Smooth muscle cell (in vitro differentiated cells): ENCODE data around the gene CENPQ. TPM values are rescaled to one million over a fixed set of nuclear protein-coding genes. Genes with fewer than 3 reads are reported as not detected.
A peak's percentile ranks its signal among the peaks of the same experiment; 100 is the strongest.

Source experiments
- DNase-seq: peaks from one replicate; lab custom pipeline; 2025; ENCODE audit not compliant: unreplicated experiment; lab: John Stamatoyannopoulos, UW
- H2AFZ ChIP-seq: fragments of 200-600 bp; sonication (generic); 2 replicates; pipeline ENCODE4 v1.6.0; 2016; ENCODE audit warnings: antibody characterized with exemption, low read depth, mild to moderate bottlenecking
- H3F3A ChIP-seq: fragments of 200-600 bp; sonication (generic); 2 replicates; pipeline ENCODE4 v1.6.0; 2017; ENCODE audit warnings: antibody characterized with exemption, low read depth
- H3K27ac ChIP-seq: fragments of 200-600 bp; sonication (generic); 2 replicates; pipeline ENCODE4 v1.5.1; 2016; ENCODE audit warnings: low read depth, mild to moderate bottlenecking
- H3K27me3 ChIP-seq: fragments of 200-600 bp; sonication (generic); 2 replicates; pipeline ENCODE4 v1.6.1; 2016; ENCODE audit warnings: low read depth, mild to moderate bottlenecking
- H3K36me3 ChIP-seq: fragments of 200-600 bp; sonication (generic); 2 replicates; pipeline ENCODE4 v1.5.1; 2016; ENCODE audit warnings: low read depth
- H3K4me1 ChIP-seq: fragments of 200-600 bp; sonication (generic); 2 replicates; pipeline ENCODE4 v1.5.1; 2016; ENCODE audit warnings: low read depth
- H3K4me2 ChIP-seq: fragments of 200-600 bp; sonication (generic); 2 replicates; pipeline ENCODE4 v1.6.0; 2016; ENCODE audit warnings: mild to moderate bottlenecking
- H3K4me3 ChIP-seq: fragments of 200-600 bp; sonication (generic); 2 replicates; pipeline ENCODE4 v1.5.1; 2016; ENCODE audit warnings: mild to moderate bottlenecking
- H3K79me2 ChIP-seq: fragments of 200-600 bp; sonication (generic); 2 replicates; pipeline ENCODE4 v1.6.0; 2016; ENCODE audit warnings: low read depth, mild to moderate bottlenecking
- H3K9ac ChIP-seq: fragments of 200-600 bp; sonication (generic); 2 replicates; pipeline ENCODE4 v1.6.0; 2016; ENCODE audit warnings: low read depth
- H3K9me3 ChIP-seq: fragments of 200-600 bp; sonication (generic); replicated peaks from 2 replicates; pipeline ENCODE4 v1.5.1; 2016; ENCODE audit warnings: low read depth
- H4K20me1 ChIP-seq: fragments of 200-600 bp; sonication (generic); 2 replicates; pipeline ENCODE4 v1.6.0; 2016; ENCODE audit warnings: low read depth
- CTCF ChIP-seq: fragments of 200-600 bp; sonication (generic); IDR thresholded peaks from 2 replicates; pipeline ENCODE4 v1.5.1; 2017; ENCODE audit warnings: borderline replicate concordance, mild to moderate bottlenecking, antibody characterized with exemption; ENCODE audit not compliant: insufficient read depth, poor library complexity, severe bottlenecking
- WGBS: methylation state at CpG from one replicate; pipeline ENCODE4 v1.1.7; 2016; ENCODE audit warnings: low lambda C conversion rate; 5-methylcytosine and 5-hydroxymethylcytosine counted together
- polyA plus RNA-seq: library from polyadenylated mRNA; unstranded; fragments of >200 nt; fragmentation: Nextera tagmentation; extraction: Ambion mirVana; gene quantifications from 2 replicates; pipeline ENCODE4 v1.2.1, GENCODE V29; 2016
- total RNA-seq: library from RNA; depleted of rRNA; stranded (reverse); fragments of >200 nt; gene quantifications from 2 replicates; pipeline ENCODE4 v1.2.3, GENCODE V29; 2014

The CENPQ gene
- total and polyA plus RNA-seq, 2 experiments from 2014 or later: 9.2 to 15.1 TPM

GRCh38 chr6:49453221-49453620 is 9.9 kb upstream of the CENPQ start:
- H3K27me3 ChIP-seq: no peaks in the 10 kb centered on the region
- no peak for DNase-seq

GRCh38 chr6:49454787-49455709 is 8.1 kb upstream of the CENPQ start:
- Histone ChIP-seq H4K20me1 (peaks cover 4% of the 10 kb centered on the region), H3K9ac (no peak overlapping the region), H3K27me3 (no peaks in the 10 kb centered on the region), H3F3A (no peaks in the 10 kb centered on the region), H3K4me3 (no peak overlapping the region), H3K9me3 (no peaks in the 10 kb centered on the region), H3K4me1 (no peaks in the 10 kb centered on the region), H3K4me2 (no peak overlapping the region), H3K79me2 (peaks cover 9% of the 10 kb centered on the region), H3K27ac (no peak overlapping the region), H2AFZ (no peak overlapping the region), H3K36me3 (no peaks in the 10 kb centered on the region)
- no peak for DNase-seq
- 97% methylated on average over 3 of the region's 3 CpGs for WGBS
- no peak for TF ChIP-seq CTCF

More at GRCh38 chr6:49453221-49453620, 9.9 kb upstream of the CENPQ start:
- H3K9me3 ChIP-seq: no peaks in the 10 kb centered on the region
- H3F3A ChIP-seq: no peaks in the 10 kb centered on the region
- peaks cover 4% of the 10 kb centered on the region for H4K20me1 ChIP-seq
- no peak overlapping the region for H2AFZ ChIP-seq
- no peaks in the 10 kb centered on the region for H3K79me2 ChIP-seq
- WGBS: 91% methylated on average over 2 of the region's 2 CpGs
- H3K27ac ChIP-seq: no peak overlapping the region
- peak; percentile 45 for TF ChIP-seq CTCF
- no peak overlapping the region for H3K9ac ChIP-seq
- no peaks in the 10 kb centered on the region for H3K36me3 ChIP-seq
- H3K4me3 ChIP-seq: no peak overlapping the region
- no peaks in the 10 kb centered on the region for H3K4me1 ChIP-seq
- no peak overlapping the region for H3K4me2 ChIP-seq

GRCh38 chr6:49457771-49458170 is 5.4 kb upstream of the CENPQ start:
- Histone ChIP-seq H3K4me2 (no peak overlapping the region), H3K79me2 (peaks cover 36% of the 10 kb centered on the region), H3K36me3 (no peaks in the 10 kb centered on the region), H3K27ac (peak overlapping the region; percentile 42), H3K9ac (no peak overlapping the region), H3K4me1 (peaks cover 15% of the 10 kb centered on the region), H4K20me1 (peaks cover 4% of the 10 kb centered on the region), H3K27me3 (no peaks in the 10 kb centered on the region), H2AFZ (no peak overlapping the region), H3K9me3 (no peaks in the 10 kb centered on the region), H3K4me3 (no peak overlapping the region), H3F3A (no peaks in the 10 kb centered on the region)
- DNase-seq: no peak
- 41% methylated on average over 4 of the region's 4 CpGs for WGBS
- no peak for TF ChIP-seq CTCF
